K562 (cell line): ENCODE measurements around the gene TMEM117. TPM values are rescaled to one million over a fixed set of nuclear protein-coding genes. Genes with fewer than 3 reads are reported as not detected.

Experiments
- ATAC-seq: fragments of 200-7000 bp; cut with Tn5 transposase; 3 replicates; pipeline ENCODE4 v1.9.1; 2020; ENCODE audit warnings: moderate library complexity
- BruUV-seq: library from RNA; stranded (reverse); fragments of 400-500 nt; replicated peaks from 2 replicates; lab custom pipeline; 2021; lab: Mats Ljungman, UMichigan
- CTCF ChIA-PET: fragments of 300-600 bp; formaldehyde crosslinking; extraction: SDS; loops from one replicate; lab custom pipeline; 2021; ENCODE audit warnings: low intra/inter-chr PET ratio; lab: Yijun Ruan, JAX
- POLR2A ChIA-PET: fragments of 300-600, 350-650 bp; sonication (Branson Sonifier 250); formaldehyde crosslinking; extraction: SDS; loops from one replicate; lab custom pipeline; 2021; ENCODE audit warnings: antibody characterized with exemption, inconsistent platforms; lab: Yijun Ruan, JAX
- DNase-seq, 4 experiments: peaks; one replicate each; pipeline versions ENCODE4 v3.0.0 to v3.0.0-alpha.2; 2011 to 2018; ENCODE audit warnings: low spot score in 3 of 4, mixed read lengths in 3 of 4; ENCODE audit errors: extremely low read depth in 1 of 4
- FAIRE-seq: peaks from 2 replicates; lab custom pipeline; 2011; peaks lifted over from hg19 to GRCh38; lab: Jason Lieb, UNC
- H2AFZ ChIP-seq: 2 replicates; pipeline ENCODE4 v1.6.0; 2011; ENCODE audit warnings: low read depth, low read length, control low read depth, inconsistent platforms
- H3K27ac ChIP-seq: fragments of 200-600 bp; 3 replicates; pipeline ENCODE4 v1.8.0; 2011; ENCODE audit warnings: low read depth, mild to moderate bottlenecking, control low read depth, inconsistent platforms, low read length, moderate library complexity, mixed read lengths; ENCODE audit errors: extremely low read depth
- H3K27me3 ChIP-seq, 2 experiments: fragments of 300-600 bp in 1 of 2; 2 replicates in 1 of 2; 3 replicates in 1 of 2; pipeline versions ENCODE4 v1.6.0 to v1.8.0; 2011; ENCODE audit warnings: inconsistent platforms in 2 of 2, low read length in 2 of 2, mild to moderate bottlenecking in 1 of 2, mixed read lengths in 1 of 2, moderate library complexity in 1 of 2; ENCODE audit not compliant: control insufficient read depth in 2 of 2, insufficient read depth in 2 of 2
- H3K36me3 ChIP-seq: fragments of 300-600 bp; 3 replicates; pipeline ENCODE4 v1.8.0; 2011; ENCODE audit warnings: mild to moderate bottlenecking, low read length, inconsistent platforms; ENCODE audit not compliant: control insufficient read depth, insufficient read depth
- H3K4me1 ChIP-seq, 2 experiments: fragments of 200-600 bp in 1 of 2; replicated peaks in 1 of 2; 2 replicates in 1 of 2; 3 replicates in 1 of 2; pipeline versions ENCODE4 v1.5.1 to v1.8.0; 2011; ENCODE audit warnings: inconsistent platforms in 2 of 2, low read length in 2 of 2, mild to moderate bottlenecking in 1 of 2, mixed read lengths in 1 of 2, moderate library complexity in 1 of 2; ENCODE audit not compliant: control insufficient read depth in 2 of 2, insufficient read depth in 2 of 2
- H3K4me2 ChIP-seq: 2 replicates; pipeline ENCODE4 v1.6.1; 2011; ENCODE audit warnings: low read length, control low read depth, inconsistent platforms, mixed read lengths; ENCODE audit not compliant: insufficient read depth
- H3K4me3 ChIP-seq: fragments of 200-600 bp; sonication (generic), shearing (Covaris generic); 2 replicates; pipeline ENCODE4 v1.5.1; 2016; ENCODE audit warnings: control low read depth, inconsistent platforms
- H3K79me2 ChIP-seq: fragments of 200-600 bp; 3 replicates; pipeline ENCODE4 v1.8.0; 2011; ENCODE audit warnings: low read length, inconsistent platforms; ENCODE audit not compliant: control insufficient read depth, insufficient read depth
- H3K9ac ChIP-seq, 2 experiments: 2 replicates each; pipeline versions ENCODE4 v1.6.0 to v1.6.1; 2011; ENCODE audit warnings: low read depth in 2 of 2, low read length in 2 of 2, control low read depth in 1 of 2, inconsistent platforms in 1 of 2, mild to moderate bottlenecking in 1 of 2, mixed read lengths in 1 of 2; ENCODE audit not compliant: insufficient read depth in 1 of 2
- H3K9me1 ChIP-seq: one replicate; pipeline ENCODE4 v1.6.0; 2011; ENCODE audit warnings: inconsistent platforms, mild to moderate bottlenecking, low read length, moderate library complexity; ENCODE audit not compliant: control insufficient read depth, insufficient read depth
- H3K9me3 ChIP-seq: replicated peaks from 2 replicates; pipeline ENCODE4 v1.5.1; 2011; ENCODE audit warnings: low read depth, low read length, inconsistent platforms; ENCODE audit not compliant: control insufficient read depth, insufficient read depth
- H4K20me1 ChIP-seq: replicated peaks from 2 replicates; pipeline ENCODE4 v1.6.1; 2011; ENCODE audit warnings: low read length, inconsistent platforms, mixed read lengths; ENCODE audit not compliant: control insufficient read depth, insufficient read depth
- E2F5 ChIP-seq: sonication (generic); formaldehyde crosslinking; IDR thresholded peaks from 2 replicates; pipeline ENCODE4 v1.8.0; 2022; ENCODE audit warnings: mild to moderate bottlenecking, missing genetic modification reagents
- HCFC1 ChIP-seq: IDR thresholded peaks from 2 replicates; pipeline ENCODE4 v1.6.1; 2012; ENCODE audit warnings: low read depth, low read length, improper control_type of control experiment
- HOXB6 ChIP-seq: fragments of 250-450 bp; sonication (Bioruptor Pico); IDR thresholded peaks from 2 replicates; pipeline ENCODE4 v1.5.1; 2022; ENCODE audit warnings: mild to moderate bottlenecking, borderline replicate concordance
- POLR2AphosphoS2 ChIP-seq: IDR thresholded peaks from 2 replicates; pipeline ENCODE4 v1.6.1; 2012; ENCODE audit warnings: low read length, improper control_type of control experiment
- SRSF1 ChIP-seq: fragments of 200-400 bp; formaldehyde crosslinking; IDR thresholded peaks from 2 replicates; pipeline ENCODE4 v1.6.1; 2017; ENCODE audit warnings: mild to moderate bottlenecking, low read depth, low read length, moderate library complexity
- TRIM24 ChIP-seq, 2 experiments: fragments of 450-650 bp; IDR thresholded peaks; 2 replicates each; pipeline ENCODE4 v1.6.1; 2016
- WGBS: fragments of 100-300 bp; shearing (Covaris generic); methylation state at CpG from one replicate; pipeline ENCODE4 v1.1.6; 2016; ENCODE audit warnings: low coverage, mixed read lengths; ENCODE audit not compliant: insufficient coverage; ENCODE audit errors: missing lambda C conversion rate; 5-methylcytosine and 5-hydroxymethylcytosine counted together
- in situ Hi-C: fragments of 300-500 bp; cut with MboI; formaldehyde crosslinking; loops from 4 replicates; pipeline ENCODE4 v1.15.0; 2018; ENCODE audit warnings: inconsistent platforms, mixed read lengths
- intact Hi-C: fragments of 100-400 bp; cut with micrococcal nuclease; formaldehyde crosslinking; loops from 2 replicates; pipeline ENCODE4 v1.14.2; 2022
- polyA plus RNA-seq, 8 experiments: library from polyadenylated mRNA; depleted of rRNA in 4 of 8; stranded (reverse) in 5 of 8; unstranded in 3 of 8; fragments of >200 nt; fragmentation: Nextera tagmentation in 2 of 8; fragmentation: Illumina TruSeq in 1 of 8; extraction: Ambion mirVana in 2 of 8; extraction: Trizol in 1 of 8; gene quantifications; 2 replicates each; pipeline versions ENCODE4 v1.2.1 to v1.2.3, GENCODE V29; 2011 to 2014; ENCODE audit warnings: inconsistent platforms in 1 of 8, missing spikeins in 1 of 8
- total RNA-seq, 7 experiments: library from RNA; depleted of rRNA in 6 of 7; stranded (reverse); fragments of >200 nt in 6 of 7; fragmentation: Illumina TruSeq in 2 of 7; extraction: Trizol in 2 of 7; gene quantifications; 2 replicates each; pipeline versions ENCODE4 v1.2.1 to v1.2.3, GENCODE V29; 2011 to 2021; ENCODE audit warnings: low replicate concordance in 1 of 7

The TMEM117 gene
- total and polyA plus RNA-seq, 9 of the 15 experiments (the other 6 are each of a cell fraction or from before 2014, with no cell fraction given), result 0.31 to 2.8 (median 1.0) TPM

GRCh38 chr12:43893670-43894069 lies 57.8 kb downstream of the TMEM117 start:
- no peaks in the 10 kb centered on the region for H3K27me3 ChIP-seq
- ATAC-seq (no peak), DNase-seq (no peak), FAIRE-seq (peak; percentile 29)
- POLR2A ChIA-PET, result interaction anchor here (0.6 to 0.8 kb wide), 2 partner anchors 18 to 22 kb away, joined by 3 read pairs; no protein-coding TSS in a partner anchor
- H3K36me3 ChIP-seq, result no peaks in the 10 kb centered on the region
- in situ Hi-C loops, result no loop called here
- no peaks in the 10 kb centered on the region for H3K9me3 ChIP-seq
- CTCF ChIA-PET, result no interaction called here
- no peak overlapping the region for H2AFZ ChIP-seq
- H3K79me2 ChIP-seq, result no peaks in the 10 kb centered on the region
- no TSS peak for BruUV-seq
- WGBS, result 9% methylated on average over 2 of the region's 2 CpGs
- H3K27ac ChIP-seq, result no peak overlapping the region
- no peak overlapping the region for H3K4me2 ChIP-seq
- no peaks in the 10 kb centered on the region for H3K9me1 ChIP-seq
- TF ChIP-seq E2F5 (CRISPR knock-in tag), result no peak
- no peak for TF ChIP-seq POLR2AphosphoS2
- no peak for TF ChIP-seq SRSF1
- TF ChIP-seq HCFC1, result no peak
- no peak overlapping the region for H3K4me3 ChIP-seq
- H3K9ac ChIP-seq, result no peak overlapping the region
- intact Hi-C loops, result no loop called here
- no peaks in the 10 kb centered on the region for H3K4me1 ChIP-seq
- H4K20me1 ChIP-seq, result no peaks in the 10 kb centered on the region

GRCh38 chr12:43895580-43896206 lies 59.8 kb downstream of the TMEM117 start:
- Histone ChIP-seq H3K9me1 (no peaks in the 10 kb centered on the region), H3K4me2 (no peak overlapping the region), H3K4me3 (no peak overlapping the region), H3K36me3 (no peaks in the 10 kb centered on the region), H3K27me3 (no peaks in the 10 kb centered on the region), H3K9ac (no peak overlapping the region), H3K9me3 (no peaks in the 10 kb centered on the region), H3K4me1 (no peaks in the 10 kb centered on the region), H4K20me1 (no peaks in the 10 kb centered on the region), H3K79me2 (no peaks in the 10 kb centered on the region), H2AFZ (no peak overlapping the region), H3K27ac (no peak overlapping the region)
- POLR2A ChIA-PET, result no interaction called here
- CTCF ChIA-PET, result no interaction called here
- 0% methylated on average over 1 of the region's 1 CpG for WGBS
- in situ Hi-C loops (no loop called here), intact Hi-C loops (no loop called here)
- FAIRE-seq (no peak), DNase-seq (no peak), ATAC-seq (no peak)
- no TSS peak for BruUV-seq
- TF ChIP-seq HOXB6 (no peak), TRIM24 (IDR thresholded peaks at IDR 0.05) (no peak)
